HG03025 (cell line): Measurements from ENCODE around the gene JMJD1C.
"Not testable (repeated sequence)": the region's sequence is repeated elsewhere in the genome, so short reads cannot be mapped to it uniquely, and the experiment has no call there.

Experiments
- ATAC-seq: cut with Tn5 transposase; IDR thresholded peaks from one replicate; pipeline ENCODE4 v1.9.1; 2021; ENCODE audit warnings: mild to moderate bottlenecking, moderate library complexity; ENCODE audit not compliant: unreplicated experiment, low FRiP score

JMJD1C gene

GRCh38 chr10:63413429-63413828 lies 52.3 kb downstream of the JMJD1C start:
- no peak for ATAC-seq

DNA sequence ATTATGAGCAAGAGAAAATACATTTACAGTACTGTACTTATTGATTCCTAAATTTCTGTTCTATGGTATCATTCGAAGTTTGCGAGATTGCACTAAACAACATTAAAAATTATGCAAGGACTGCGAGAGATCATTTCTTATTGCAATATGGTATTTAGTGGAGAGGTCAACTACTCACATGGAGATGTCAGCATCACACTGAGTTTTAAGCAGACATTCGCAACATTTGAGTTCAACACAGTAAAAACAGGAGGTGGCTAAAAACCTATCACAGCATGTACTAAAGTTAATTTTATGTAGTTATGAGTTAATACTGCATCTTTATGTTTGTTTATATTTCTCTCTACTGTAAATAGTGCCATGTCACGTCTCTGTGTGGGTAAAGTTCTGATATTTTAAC lies 53.5 kb downstream of the JMJD1C start:
- ATAC-seq = no peak

DNA sequence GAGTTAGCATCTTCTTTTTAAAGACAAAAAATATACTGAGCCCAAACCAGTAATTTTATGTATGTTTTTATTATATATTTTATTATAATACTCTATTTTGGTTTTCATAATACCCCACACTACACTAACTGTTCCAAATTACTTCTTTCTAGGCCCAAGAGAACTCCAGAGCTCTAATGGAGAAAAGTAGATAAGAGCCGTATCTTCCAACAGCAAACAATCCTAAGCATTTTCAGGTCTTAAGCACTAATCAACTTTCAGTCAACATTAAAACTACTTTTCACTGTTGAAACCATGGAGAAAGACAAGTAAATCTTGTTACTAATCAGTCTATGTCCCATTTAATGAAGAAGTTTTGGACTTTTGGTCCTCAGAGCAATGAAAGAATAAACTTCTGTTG lies 55.1 kb downstream of the JMJD1C start:
- ATAC-seq = no peak

GRCh38 chr10:63409465-63410027 lies 56.2 kb downstream of the JMJD1C start:
- no peak for ATAC-seq

DNA sequence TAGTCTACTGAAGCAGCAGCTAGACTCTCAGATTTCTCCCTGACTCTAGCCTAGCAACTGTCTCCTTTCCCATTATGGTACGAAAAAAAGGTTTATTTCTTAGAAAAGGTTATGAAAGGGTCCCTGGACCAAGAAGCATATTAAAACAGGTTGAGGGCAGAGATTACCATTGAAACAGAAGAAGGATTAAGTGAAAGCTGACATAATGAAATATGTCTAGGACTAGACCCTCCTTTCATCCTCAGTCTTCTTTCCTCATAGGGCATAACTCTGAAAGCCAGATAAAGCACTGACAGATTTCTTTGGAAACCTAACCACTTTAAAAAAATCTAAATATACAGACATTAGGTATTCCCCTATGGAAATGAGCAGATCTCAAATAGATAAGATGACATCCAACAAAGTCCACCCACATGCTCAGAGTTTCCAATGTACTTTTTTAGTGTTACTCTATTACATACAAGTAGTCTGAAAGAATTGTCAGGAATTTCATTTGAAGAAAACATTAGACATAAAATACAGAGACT lies 58.6 kb downstream of the JMJD1C start:
- no peak for ATAC-seq

GRCh38 chr10:63396133-63396761 lies 69.5 kb downstream of the JMJD1C start:
- no peak for ATAC-seq

- no peak for ATAC-seq
Measured at GRCh38 chr10:63393050-63393449, 72.7 kb downstream of the JMJD1C start.

DNA sequence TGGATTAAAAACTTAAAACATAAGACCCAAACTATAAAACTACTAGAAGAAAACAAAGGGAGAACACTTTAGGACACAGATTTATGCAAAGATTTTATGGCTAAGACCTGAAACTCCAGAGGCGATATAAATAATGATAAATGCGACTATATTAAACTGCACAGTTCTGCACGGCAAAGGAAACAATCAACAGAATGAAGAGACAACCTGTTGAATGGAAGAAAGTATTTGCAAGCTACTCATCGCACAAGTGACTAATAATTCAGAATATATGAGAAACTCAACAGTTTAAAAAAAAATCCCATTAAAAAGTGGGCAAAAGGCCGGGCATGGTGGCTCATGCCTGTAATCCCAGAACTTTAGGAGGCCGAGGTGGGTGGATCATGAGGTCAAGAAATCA lies 73.6 kb downstream of the JMJD1C start:
- ATAC-seq = no peak

DNA sequence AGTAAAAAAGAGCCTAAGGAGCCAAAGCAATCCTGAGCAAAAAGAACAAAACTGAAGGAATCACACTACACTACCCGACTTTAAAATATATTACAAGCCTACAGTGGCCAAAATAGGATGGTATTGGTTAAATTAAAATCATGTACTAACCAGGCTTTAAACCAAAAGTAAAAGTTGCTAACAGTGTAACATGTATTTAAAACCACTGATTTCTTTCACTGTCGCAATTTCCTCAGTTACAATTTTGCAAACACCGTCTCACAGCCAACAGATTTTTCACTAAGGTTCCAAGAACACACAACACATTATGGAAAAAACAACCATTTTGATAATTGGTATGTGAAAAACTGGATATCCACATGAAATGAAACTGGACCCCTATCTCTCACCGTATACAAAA lies 74.0 kb downstream of the JMJD1C start:
- ATAC-seq = no peak

DNA sequence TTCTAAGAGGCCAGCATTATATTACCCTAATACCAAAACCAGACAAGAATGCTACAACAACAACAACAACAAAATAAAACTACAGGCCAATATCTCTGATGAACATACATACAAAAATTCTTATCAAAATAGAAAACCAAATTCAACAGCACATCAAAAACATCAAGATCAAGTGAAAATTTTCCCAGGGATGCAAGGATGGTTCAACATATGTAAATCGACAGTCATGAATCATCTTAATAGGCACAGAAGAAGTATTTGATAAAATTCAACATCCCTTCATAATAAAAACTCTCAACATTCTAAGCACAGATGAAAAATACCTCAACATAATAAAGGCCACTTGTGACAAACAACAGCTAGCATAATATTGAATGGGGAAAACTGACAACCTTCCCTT lies 75.3 kb downstream of the JMJD1C start:
- ATAC-seq = no peak

DNA sequence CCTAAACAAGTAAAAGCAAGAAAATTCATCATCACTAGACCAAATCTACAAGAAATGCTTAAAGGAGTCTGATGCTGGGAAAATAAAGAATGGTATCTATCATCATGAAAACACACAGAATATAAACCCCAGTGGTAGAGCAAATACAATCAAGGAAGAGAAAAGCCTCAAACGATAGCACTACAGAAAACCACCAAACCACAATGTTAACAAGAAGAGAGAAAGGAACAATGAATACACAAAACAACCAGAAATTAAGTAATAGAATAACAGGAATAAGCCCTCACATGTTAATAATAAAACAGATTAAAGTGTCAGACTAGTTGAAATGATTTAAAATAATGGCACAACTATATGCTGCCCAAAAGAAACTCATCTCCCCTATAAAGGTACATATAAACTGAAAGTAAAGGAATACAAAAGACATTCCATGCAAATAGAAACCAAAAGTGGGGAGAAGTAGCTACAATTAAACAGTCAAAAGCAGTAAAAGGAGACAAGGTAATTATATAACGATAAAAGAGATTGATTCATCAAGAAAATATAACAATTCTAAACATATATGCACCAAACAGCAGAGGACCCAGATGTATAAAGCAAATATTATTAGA lies 77.3 kb downstream of the JMJD1C start:
- ATAC-seq = no peak

- no peak for ATAC-seq
Measured at GRCh38 chr10:63385254-63385653, 80.5 kb downstream of the JMJD1C start.

DNA sequence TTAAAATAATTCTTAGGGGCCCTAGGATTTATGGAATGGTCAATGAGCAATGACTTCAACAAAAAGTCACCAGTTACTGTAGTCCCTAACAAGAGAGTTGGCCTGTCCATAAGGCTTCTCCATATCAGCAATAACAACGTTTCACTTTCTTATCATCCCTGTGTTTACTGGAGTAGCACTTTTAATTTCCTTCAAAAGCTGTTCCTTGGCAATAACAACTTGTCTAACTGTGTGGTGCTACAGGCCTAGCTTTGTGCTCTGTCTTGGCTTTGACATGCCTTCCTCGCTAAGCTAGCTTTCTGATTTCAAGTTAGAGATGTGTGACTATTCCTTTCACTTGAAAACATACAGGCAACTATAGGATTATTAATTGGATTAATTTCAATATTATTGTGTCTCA lies 81.1 kb downstream of the JMJD1C start:
- no peak for ATAC-seq

DNA sequence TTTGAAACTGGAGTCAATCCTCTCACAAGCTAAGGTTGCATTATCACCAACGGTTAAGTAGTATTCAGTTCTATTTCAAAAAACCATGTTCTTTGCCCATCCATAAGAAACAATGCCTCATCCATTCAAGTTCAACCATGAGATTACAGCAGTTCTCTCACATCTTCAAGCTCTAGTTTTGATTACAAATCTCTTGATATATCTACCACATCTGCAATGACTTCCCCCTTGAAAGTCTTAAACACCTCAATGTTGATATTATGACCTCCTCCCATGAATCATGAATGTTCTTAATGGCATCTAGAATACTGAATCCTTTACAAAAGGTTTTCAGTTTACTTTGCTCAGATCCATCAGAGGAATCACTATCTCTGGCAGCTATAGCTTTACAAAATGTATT lies 81.8 kb downstream of the JMJD1C start:
- no peak for ATAC-seq

- no peak for ATAC-seq
Measured at GRCh38 chr10:63383141-63383540, 82.6 kb downstream of the JMJD1C start.

DNA sequence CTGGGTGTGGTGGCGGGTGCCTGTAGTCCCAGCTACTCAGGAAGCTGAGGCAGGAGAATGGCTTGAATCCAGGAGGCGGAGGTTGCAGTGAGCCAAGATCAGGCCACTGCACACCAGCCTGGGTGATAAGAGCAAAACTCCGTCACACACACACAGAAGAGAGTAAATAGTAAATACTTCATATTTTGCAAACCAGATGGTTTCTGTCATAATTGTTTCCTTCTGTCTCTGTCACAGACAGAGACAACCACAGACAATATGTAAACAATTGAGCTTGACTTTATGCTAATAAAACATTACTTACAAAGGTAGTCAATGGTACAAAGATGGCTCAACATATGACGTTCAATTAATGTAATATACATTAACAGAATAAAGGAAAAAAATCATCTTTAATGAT lies 83.7 kb downstream of the JMJD1C start:
- ATAC-seq = no peak

DNA sequence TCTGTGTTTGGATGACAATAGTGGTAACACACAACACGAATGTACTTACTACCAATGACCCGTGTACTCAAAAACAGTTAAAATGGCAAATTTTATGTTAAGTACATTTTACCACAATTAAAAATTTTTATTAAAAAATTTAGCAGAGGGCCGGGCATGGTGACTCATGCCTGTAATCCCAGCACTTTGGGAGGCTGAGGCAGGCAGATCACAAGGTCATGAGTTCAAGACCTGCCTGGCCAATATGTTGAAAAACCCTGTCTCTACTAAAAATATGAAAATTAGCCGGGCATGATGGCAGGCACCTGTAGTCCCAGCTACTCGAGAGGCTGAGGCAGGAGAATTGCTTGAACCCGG lies 88.5 kb downstream of the JMJD1C start:
- not testable (repeated sequence) for ATAC-seq

GRCh38 chr10:63376560-63377304 lies 89.0 kb downstream of the JMJD1C start:
- ATAC-seq = peak; percentile 90

- no peak for ATAC-seq
Measured at GRCh38 chr10:63375859-63376258, 89.9 kb downstream of the JMJD1C start.

GRCh38 chr10:63375458-63375857 lies 90.3 kb downstream of the JMJD1C start:
- no peak for ATAC-seq

DNA sequence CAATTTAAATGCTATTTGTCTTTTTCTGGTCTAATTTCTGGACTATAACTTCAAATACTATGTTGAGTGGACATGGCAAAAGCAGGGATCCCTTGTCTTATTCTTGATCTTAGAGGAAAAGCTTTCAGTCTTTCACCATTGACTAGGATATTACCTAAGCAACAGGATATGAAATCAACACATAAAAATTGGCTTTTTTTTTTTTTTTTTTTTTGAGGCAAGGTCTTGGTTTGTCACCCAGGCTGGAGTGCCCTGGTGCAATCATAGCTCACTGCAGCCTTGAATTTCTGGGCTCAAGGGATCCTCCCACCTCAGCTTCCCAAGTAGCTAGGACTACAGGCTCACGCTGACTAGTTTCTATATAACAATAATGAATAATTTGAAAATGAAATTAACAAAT lies 90.8 kb downstream of the JMJD1C start:
- ATAC-seq = no peak
